ENCODE measurements around the gene TUBA4B.
A peak's percentile ranks its signal among the peaks of the same experiment; 100 is the strongest.

TUBA4B gene

GRCh38 chr2:219218732-219219701, 34.0 kb upstream of the TUBA4B start, which contains the start of gene ABCB6:
ABCB6 (minus strand) TSS chr2:219218958; CDS start chr2:219218673, 285 bp downstream.
- H3K4me3 ChIP-seq (ENCODE audit: low read depth, low read length), result peak within 1 kb of the TSS; percentile 27
- ChIA-PET CTCF (interaction anchor here (0.6 to 2.6 kb wide), 5 partner anchors 13 to 80 kb away, joined by 3 to 9 read pairs (median 3); no protein-coding TSS in a partner anchor), POLR2A (interaction anchor here (0.6 to 6.2 kb wide), 11 partner anchors 8 to 60 kb away, joined by 3 to 42 read pairs (median 7); partner anchors contain the start of genes ANKZF1, ATG9A, CNPPD1 and DNAJB2)
- no peaks in the 10 kb centered on the region for H3K9me3 ChIP-seq (ENCODE audit: control insufficient read depth, insufficient read depth, low read depth, low read length)
- peak within 1 kb of the TSS; percentile 80 for H3K27ac ChIP-seq (ENCODE audit: extremely low read depth, low read depth, low read length)
- peaks cover 3 to 76% of the 10 kb centered on the region in 2 experiments; a peak in 2 of 3 replicates for H3K36me3 ChIP-seq (ENCODE audit: control insufficient read depth in 2 of 2, insufficient read depth in 1 of 2, low read length in 2 of 2)
- no peaks in the 10 kb centered on the region for H3K4me1 ChIP-seq (ENCODE audit: control insufficient read depth, insufficient read depth, low read length)
- TF ChIP-seq ZNF366 (tag by site-specific recombination; conservative IDR thresholded peaks at IDR 0.05), result 0 out of 2 replicates have a peak, but pooled peaks have one; percentile 28
- TF ChIP-seq, protein P1, sequence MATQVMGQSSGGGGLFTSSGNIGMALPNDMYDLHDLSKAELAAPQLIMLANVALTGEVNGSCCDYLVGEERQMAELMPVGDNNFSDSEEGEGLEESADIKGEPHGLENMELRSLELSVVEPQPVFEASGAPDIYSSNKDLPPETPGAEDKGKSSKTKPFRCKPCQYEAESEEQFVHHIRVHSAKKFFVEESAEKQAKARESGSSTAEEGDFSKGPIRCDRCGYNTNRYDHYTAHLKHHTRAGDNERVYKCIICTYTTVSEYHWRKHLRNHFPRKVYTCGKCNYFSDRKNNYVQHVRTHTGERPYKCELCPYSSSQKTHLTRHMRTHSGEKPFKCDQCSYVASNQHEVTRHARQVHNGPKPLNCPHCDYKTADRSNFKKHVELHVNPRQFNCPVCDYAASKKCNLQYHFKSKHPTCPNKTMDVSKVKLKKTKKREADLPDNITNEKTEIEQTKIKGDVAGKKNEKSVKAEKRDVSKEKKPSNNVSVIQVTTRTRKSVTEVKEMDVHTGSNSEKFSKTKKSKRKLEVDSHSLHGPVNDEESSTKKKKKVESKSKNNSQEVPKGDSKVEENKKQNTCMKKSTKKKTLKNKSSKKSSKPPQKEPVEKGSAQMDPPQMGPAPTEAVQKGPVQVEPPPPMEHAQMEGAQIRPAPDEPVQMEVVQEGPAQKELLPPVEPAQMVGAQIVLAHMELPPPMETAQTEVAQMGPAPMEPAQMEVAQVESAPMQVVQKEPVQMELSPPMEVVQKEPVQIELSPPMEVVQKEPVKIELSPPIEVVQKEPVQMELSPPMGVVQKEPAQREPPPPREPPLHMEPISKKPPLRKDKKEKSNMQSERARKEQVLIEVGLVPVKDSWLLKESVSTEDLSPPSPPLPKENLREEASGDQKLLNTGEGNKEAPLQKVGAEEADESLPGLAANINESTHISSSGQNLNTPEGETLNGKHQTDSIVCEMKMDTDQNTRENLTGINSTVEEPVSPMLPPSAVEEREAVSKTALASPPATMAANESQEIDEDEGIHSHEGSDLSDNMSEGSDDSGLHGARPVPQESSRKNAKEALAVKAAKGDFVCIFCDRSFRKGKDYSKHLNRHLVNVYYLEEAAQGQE (tag by site-specific recombination; IDR thresholded peaks at IDR 0.05), result peak; percentile 10
- peak; percentile 35; the same call in 1 of the 2 replicates for TF ChIP-seq GLIS2 (tag by site-specific recombination; IDR thresholded peaks at IDR 0.05)
- TF ChIP-seq KLF9 (tag by site-specific recombination; IDR thresholded peaks at IDR 0.05; ENCODE audit: low read depth), result peak; percentile 52; the same call in 1 of the 2 replicates
- TF ChIP-seq GFI1B (tag by site-specific recombination; IDR thresholded peaks at IDR 0.05), result no peak
- TF ChIP-seq, protein P2, sequence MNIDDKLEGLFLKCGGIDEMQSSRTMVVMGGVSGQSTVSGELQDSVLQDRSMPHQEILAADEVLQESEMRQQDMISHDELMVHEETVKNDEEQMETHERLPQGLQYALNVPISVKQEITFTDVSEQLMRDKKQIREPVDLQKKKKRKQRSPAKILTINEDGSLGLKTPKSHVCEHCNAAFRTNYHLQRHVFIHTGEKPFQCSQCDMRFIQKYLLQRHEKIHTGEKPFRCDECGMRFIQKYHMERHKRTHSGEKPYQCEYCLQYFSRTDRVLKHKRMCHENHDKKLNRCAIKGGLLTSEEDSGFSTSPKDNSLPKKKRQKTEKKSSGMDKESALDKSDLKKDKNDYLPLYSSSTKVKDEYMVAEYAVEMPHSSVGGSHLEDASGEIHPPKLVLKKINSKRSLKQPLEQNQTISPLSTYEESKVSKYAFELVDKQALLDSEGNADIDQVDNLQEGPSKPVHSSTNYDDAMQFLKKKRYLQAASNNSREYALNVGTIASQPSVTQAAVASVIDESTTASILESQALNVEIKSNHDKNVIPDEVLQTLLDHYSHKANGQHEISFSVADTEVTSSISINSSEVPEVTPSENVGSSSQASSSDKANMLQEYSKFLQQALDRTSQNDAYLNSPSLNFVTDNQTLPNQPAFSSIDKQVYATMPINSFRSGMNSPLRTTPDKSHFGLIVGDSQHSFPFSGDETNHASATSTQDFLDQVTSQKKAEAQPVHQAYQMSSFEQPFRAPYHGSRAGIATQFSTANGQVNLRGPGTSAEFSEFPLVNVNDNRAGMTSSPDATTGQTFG (tag by site-specific recombination; IDR thresholded peaks at IDR 0.05; ENCODE audit: borderline replicate concordance), result no peak
- no peak for TF ChIP-seq ZNF266 (tag by site-specific recombination; IDR thresholded peaks at IDR 0.05; ENCODE audit: low read depth)
- TF ChIP-seq ZNF114 (tag by site-specific recombination; IDR thresholded peaks at IDR 0.05), result no peak
- TF ChIP-seq, protein P3, sequence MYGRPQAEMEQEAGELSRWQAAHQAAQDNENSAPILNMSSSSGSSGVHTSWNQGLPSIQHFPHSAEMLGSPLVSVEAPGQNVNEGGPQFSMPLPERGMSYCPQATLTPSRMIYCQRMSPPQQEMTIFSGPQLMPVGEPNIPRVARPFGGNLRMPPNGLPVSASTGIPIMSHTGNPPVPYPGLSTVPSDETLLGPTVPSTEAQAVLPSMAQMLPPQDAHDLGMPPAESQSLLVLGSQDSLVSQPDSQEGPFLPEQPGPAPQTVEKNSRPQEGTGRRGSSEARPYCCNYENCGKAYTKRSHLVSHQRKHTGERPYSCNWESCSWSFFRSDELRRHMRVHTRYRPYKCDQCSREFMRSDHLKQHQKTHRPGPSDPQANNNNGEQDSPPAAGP (tag by site-specific recombination; IDR thresholded peaks at IDR 0.05), result 0 out of 2 replicates have a peak, but pooled peaks have one; percentile 29
- TF ChIP-seq IKZF3 (tag by site-specific recombination; IDR thresholded peaks at IDR 0.05), result no peak
- TF ChIP-seq ZBTB8A (tag by site-specific recombination; IDR thresholded peaks at IDR 0.05), result peak; percentile 38
- TF ChIP-seq, protein P4, sequence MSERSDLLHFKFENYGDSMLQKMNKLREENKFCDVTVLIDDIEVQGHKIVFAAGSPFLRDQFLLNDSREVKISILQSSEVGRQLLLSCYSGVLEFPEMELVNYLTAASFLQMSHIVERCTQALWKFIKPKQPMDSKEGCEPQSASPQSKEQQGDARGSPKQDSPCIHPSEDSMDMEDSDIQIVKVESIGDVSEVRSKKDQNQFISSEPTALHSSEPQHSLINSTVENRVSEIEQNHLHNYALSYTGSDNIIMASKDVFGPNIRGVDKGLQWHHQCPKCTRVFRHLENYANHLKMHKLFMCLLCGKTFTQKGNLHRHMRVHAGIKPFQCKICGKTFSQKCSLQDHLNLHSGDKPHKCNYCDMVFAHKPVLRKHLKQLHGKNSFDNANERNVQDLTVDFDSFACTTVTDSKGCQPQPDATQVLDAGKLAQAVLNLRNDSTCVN (tag by site-specific recombination; optimal IDR thresholded peaks at IDR 0.05), result peak; percentile 82
- no peak for TF ChIP-seq ZSCAN16 (tag by site-specific recombination; IDR thresholded peaks at IDR 0.05)
- peak; percentile 3 for TF ChIP-seq ZBTB48 (tag by site-specific recombination; IDR thresholded peaks at IDR 0.05)
- no peak for TF ChIP-seq ZNF555 (tag by site-specific recombination; conservative IDR thresholded peaks at IDR 0.05)
- peak; percentile 95 for TF ChIP-seq ZNF223 (tag by site-specific recombination; IDR thresholded peaks at IDR 0.05)
- TF ChIP-seq ZBTB17 (tag by site-specific recombination; IDR thresholded peaks at IDR 0.05), result peak; percentile 39
- no peak for TF ChIP-seq ZNF19 (tag by site-specific recombination; IDR thresholded peaks at IDR 0.05; ENCODE audit: low read depth)
- TF ChIP-seq PRDM4 (tag by site-specific recombination; IDR thresholded peaks at IDR 0.05), result peak; percentile 94
- peak; percentile 74; the same call in 1 of the 2 replicates for TF ChIP-seq ZNF501 (tag by site-specific recombination; IDR thresholded peaks at IDR 0.05)
- peak; percentile 45 for TF ChIP-seq SP3 (tag by site-specific recombination; IDR thresholded peaks at IDR 0.05)
- no peak for TF ChIP-seq ZNF677 (tag by site-specific recombination; IDR thresholded peaks at IDR 0.05)
- no peak for TF ChIP-seq ZNF132 (tag by site-specific recombination; IDR thresholded peaks at IDR 0.05; ENCODE audit: borderline replicate concordance)
- TF ChIP-seq ZNF354C (tag by site-specific recombination; IDR thresholded peaks at IDR 0.05; ENCODE audit: borderline replicate concordance, low read depth), result no peak

All from HEK293 (cell line).